Endothelial cell of umbilical vein (primary cell): ENCODE results near the gene MEIS3.
A peak's percentile ranks its signal among the peaks of the same experiment; 100 is the strongest.

Experiments used
- EZH2 ChIP-seq: IDR thresholded peaks from 2 replicates; pipeline ENCODE4 v1.6.1; 2012; ENCODE audit warnings: borderline replicate concordance, low read depth, mild to moderate bottlenecking, moderate library complexity, low read length, inconsistent platforms; ENCODE audit not compliant: severe bottlenecking
- FOS ChIP-seq: IDR thresholded peaks from 2 replicates; pipeline ENCODE4 v1.6.1; 2011; ENCODE audit warnings: mild to moderate bottlenecking, low read length, moderate library complexity, borderline replicate concordance; ENCODE audit not compliant: insufficient read depth
- JUN ChIP-seq: IDR thresholded peaks from 2 replicates; pipeline ENCODE4 v1.6.1; 2011; ENCODE audit warnings: borderline replicate concordance, low read depth; ENCODE audit not compliant: insufficient read length, insufficient read depth
- MYC ChIP-seq: IDR thresholded peaks from one replicate; pipeline ENCODE4 v1.6.1; 2011; ENCODE audit warnings: mild to moderate bottlenecking, low read depth, low read length
- POLR2A ChIP-seq: IDR thresholded peaks from 2 replicates; pipeline ENCODE4 v1.6.1; 2012; ENCODE audit warnings: low read depth, mild to moderate bottlenecking, control low read depth, low read length
- POLR2AphosphoS5 ChIP-seq: IDR thresholded peaks from 2 replicates; pipeline ENCODE4 v1.6.1; 2012; ENCODE audit warnings: low read depth, mild to moderate bottlenecking, control low read depth, low read length, moderate library complexity; ENCODE audit not compliant: insufficient read depth
- TF ChIP-seq, protein P1 (sequence below), 2 donors: IDR thresholded peaks; 1 replicate in 1 of 2; 2 replicates in 1 of 2; pipeline ENCODE4 v1.5.1; 2011; ENCODE audit warnings: low read length in 2 of 2, mild to moderate bottlenecking in 2 of 2, moderate library complexity in 2 of 2, control low read depth in 1 of 2, inconsistent platforms in 1 of 2, low read depth in 1 of 2; ENCODE audit not compliant: insufficient read depth in 1 of 2; ENCODE audit errors: extremely low read depth in 1 of 2
- TF ChIP-seq, protein P2 (sequence below): IDR thresholded peaks from 2 replicates; pipeline ENCODE4 v1.6.1; 2011; ENCODE audit not compliant: insufficient read depth, insufficient read length

DNA sequence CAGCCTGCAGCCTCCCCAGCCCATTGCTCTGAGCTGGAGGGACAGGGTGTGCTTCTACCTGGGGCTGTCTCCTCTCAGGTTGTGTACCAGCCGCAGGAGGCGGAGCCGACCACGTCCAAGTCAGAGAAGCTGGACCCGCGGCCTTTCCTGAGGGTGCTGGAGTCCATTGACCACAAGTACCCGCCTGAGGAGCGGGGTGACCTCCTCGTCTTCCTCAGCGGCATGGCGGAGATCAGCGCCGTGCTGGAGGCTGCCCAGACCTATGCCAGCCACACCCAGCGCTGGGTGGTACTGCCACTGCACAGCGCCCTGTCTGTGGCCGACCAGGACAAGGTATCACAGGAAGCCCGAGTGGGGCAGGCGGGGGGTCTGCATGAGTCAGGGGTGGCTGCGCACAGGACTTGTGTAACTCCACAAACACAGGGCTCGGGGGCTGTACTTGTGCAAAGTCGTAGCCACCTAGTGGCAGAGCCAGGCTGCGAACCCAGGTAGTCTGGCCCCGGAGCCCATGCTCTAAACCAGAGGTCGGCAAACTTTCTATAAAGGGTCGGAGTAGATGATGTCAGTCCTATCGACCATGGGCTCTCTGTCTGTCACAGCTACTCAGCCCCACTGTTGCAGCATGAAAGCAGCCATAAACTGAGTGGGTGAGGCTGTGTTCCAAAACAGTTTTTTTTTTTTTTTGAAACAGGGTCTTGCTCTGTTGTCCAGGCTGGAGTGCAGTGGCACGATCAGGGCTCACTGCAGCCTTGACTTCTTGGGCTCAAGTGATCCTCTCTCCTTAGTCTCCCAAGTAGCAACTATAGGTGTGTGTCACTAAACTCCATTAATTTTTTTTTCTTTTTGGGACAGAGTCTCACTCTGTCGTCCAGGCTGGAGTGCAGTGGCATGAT is 61.3 kb downstream of the MEIS3 start:
- TF ChIP-seq, protein P1, sequence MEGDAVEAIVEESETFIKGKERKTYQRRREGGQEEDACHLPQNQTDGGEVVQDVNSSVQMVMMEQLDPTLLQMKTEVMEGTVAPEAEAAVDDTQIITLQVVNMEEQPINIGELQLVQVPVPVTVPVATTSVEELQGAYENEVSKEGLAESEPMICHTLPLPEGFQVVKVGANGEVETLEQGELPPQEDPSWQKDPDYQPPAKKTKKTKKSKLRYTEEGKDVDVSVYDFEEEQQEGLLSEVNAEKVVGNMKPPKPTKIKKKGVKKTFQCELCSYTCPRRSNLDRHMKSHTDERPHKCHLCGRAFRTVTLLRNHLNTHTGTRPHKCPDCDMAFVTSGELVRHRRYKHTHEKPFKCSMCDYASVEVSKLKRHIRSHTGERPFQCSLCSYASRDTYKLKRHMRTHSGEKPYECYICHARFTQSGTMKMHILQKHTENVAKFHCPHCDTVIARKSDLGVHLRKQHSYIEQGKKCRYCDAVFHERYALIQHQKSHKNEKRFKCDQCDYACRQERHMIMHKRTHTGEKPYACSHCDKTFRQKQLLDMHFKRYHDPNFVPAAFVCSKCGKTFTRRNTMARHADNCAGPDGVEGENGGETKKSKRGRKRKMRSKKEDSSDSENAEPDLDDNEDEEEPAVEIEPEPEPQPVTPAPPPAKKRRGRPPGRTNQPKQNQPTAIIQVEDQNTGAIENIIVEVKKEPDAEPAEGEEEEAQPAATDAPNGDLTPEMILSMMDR (IDR thresholded peaks at IDR 0.05; ENCODE audit: extremely low read depth in 1 of 2, insufficient read depth in 1 of 2, low read depth in 1 of 2, low read length in 2 of 2) = peak in 1 of 2 donors; percentile 29
- no peak for TF ChIP-seq POLR2A
- TF ChIP-seq EZH2 = no peak
- TF ChIP-seq, protein P2, sequence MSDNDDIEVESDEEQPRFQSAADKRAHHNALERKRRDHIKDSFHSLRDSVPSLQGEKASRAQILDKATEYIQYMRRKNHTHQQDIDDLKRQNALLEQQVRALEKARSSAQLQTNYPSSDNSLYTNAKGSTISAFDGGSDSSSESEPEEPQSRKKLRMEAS = no peak
- TF ChIP-seq FOS = no peak
- TF ChIP-seq POLR2AphosphoS5 = no peak
- no peak for TF ChIP-seq MYC
- no peak for TF ChIP-seq JUN
